ENCODE measurements around the gene MAP3K9.
"Not testable (repeated sequence)": the region's sequence is repeated elsewhere in the genome, so short reads cannot be mapped to it uniquely, and the experiment has no call there.

The MAP3K9 gene

GRCh38 chr14:70809225-70810219, at the start of gene MAP3K9:
Gene MAP3K9, minus strand, starts transcription at chr14:70809513. Its CDS starts 342 bp downstream, at chr14:70809171.
- DNase-seq (ENCODE audit: low read depth, low spot score), result peak; percentile 15

DNA sequence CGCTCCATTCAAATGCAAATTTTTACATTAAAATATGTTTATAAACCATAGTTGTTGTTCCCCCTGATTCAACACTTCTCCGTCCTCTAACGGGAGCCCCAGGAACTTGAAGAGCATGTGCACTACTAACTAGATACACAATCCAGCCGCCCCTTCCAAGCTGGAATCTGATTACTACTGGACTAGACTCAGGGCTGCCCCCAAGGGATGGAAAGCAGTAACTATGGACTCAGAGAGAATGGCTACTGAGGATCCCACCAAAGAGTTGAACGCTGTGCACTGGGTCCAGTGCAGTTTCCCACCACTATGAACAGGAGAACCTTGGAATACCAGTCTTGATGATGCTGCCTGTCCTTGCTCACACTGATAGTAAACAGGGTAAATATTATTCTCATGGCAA, 49.3 kb upstream of the MAP3K9 start:
- no peak for DNase-seq (ENCODE audit: low read depth, low spot score)

- DNase-seq (ENCODE audit: low read depth, low spot score), result no peak
Observed at GRCh38 chr14:70857496-70857890, 48.2 kb upstream of the MAP3K9 start.

DNA sequence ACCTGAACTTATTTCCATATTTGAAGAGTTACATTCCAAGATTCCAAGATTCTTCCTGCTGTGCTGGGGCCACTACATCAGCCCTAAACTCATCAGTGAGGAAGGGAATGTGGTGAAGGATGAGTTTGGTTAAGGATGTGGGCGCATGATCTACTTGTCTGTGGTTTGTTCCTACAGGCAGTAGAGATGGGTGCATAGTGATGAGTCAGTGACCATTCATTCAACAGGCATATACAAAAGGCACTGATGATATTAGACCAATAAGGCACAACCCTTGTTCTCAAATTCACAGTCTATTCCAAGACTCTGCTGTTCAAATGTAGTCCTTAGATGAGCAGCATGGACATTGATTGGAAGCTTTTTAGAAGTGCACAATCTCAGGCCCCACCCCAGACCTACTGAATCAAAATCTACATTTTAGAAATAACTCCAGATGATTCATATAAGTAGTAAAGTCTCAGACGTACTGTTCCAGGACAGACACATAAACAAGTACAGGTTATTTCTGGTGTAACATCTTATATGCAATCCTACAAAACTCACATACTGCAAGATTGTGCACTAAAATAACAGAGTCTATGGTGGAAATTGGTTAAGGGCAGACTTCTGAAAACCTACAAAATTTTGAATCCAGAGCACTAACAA, 47.7 kb upstream of the MAP3K9 start:
- no peak for DNase-seq (ENCODE audit: low read depth, low spot score)

- no peak for DNase-seq (ENCODE audit: low read depth, low spot score)
Observed at GRCh38 chr14:70855486-70855885, 46.2 kb upstream of the MAP3K9 start.

GRCh38 chr14:70853658-70854057, 44.3 kb upstream of the MAP3K9 start:
- DNase-seq (ENCODE audit: low read depth, low spot score), result not testable (repeated sequence)

GRCh38 chr14:70847406-70848090, 38.2 kb upstream of the MAP3K9 start:
- DNase-seq (ENCODE audit: low read depth, low spot score), result no peak

- no peak for DNase-seq (ENCODE audit: low read depth, low spot score)
Observed at GRCh38 chr14:70845601-70846000, 36.3 kb upstream of the MAP3K9 start.

- no peak for DNase-seq (ENCODE audit: low read depth, low spot score)
Observed at GRCh38 chr14:70842851-70843462, 33.6 kb upstream of the MAP3K9 start.

GRCh38 chr14:70838076-70838475, 28.8 kb upstream of the MAP3K9 start:
- DNase-seq (ENCODE audit: low read depth, low spot score), result no peak

- no peak for DNase-seq (ENCODE audit: low read depth, low spot score)
Observed at GRCh38 chr14:70836946-70837345, 27.6 kb upstream of the MAP3K9 start.

DNA sequence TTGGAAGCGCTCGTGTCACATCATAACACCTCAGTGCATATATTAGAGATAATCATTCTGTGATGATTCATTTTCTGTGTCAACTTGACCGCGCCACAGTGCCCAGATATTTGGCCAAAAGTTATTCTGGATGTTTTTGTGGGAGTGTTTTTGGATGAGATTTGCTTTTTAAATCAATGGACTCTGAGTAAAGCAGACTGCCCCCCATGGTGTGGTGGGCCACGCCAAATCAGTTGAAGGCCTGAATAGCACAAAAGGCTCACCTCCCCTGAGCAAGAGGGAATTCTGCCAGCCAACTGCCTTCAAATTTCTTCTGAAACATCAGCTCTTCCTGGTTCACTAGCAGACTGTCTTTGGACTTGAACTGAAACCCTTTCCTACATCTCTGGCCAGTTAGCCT, 24.6 kb upstream of the MAP3K9 start:
- DNase-seq (ENCODE audit: low read depth, low spot score), result no peak

DNA sequence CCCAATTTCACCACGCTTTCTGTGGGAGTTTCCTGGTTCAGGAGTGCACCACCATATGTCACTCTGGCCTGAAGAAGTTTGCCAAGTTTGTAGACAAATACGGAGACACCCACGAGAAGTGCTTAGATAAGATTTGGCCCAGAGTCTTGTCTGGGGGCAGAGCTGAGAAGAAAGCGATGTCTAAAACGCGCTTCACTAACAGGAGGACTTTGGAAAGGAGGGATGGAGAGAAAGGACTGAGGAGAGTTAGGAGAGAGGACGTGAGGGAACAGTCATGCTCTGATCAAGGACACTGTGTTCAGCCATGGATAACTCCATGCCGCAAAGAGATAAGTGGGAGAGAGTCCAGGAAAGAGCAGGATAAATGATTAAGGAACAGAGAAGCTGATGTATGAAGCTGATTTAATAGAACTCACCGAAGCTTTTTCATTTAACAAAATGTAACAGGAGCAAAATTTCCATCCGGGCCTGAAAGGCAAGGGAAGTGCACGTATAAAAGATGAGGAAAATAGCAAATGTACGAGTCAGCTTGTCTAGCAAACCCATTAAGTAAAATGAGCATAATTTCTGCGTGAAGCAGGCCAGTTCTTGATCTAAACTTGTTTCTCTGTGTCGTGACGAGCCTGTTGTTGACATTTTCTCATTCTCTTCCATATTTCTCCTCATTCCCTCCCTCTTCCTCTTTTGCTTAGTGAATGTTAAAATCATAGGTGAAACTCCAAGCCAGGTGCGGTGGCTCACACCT, 23.4 kb upstream of the MAP3K9 start:
- no peak for DNase-seq (ENCODE audit: low read depth, low spot score)

DNA sequence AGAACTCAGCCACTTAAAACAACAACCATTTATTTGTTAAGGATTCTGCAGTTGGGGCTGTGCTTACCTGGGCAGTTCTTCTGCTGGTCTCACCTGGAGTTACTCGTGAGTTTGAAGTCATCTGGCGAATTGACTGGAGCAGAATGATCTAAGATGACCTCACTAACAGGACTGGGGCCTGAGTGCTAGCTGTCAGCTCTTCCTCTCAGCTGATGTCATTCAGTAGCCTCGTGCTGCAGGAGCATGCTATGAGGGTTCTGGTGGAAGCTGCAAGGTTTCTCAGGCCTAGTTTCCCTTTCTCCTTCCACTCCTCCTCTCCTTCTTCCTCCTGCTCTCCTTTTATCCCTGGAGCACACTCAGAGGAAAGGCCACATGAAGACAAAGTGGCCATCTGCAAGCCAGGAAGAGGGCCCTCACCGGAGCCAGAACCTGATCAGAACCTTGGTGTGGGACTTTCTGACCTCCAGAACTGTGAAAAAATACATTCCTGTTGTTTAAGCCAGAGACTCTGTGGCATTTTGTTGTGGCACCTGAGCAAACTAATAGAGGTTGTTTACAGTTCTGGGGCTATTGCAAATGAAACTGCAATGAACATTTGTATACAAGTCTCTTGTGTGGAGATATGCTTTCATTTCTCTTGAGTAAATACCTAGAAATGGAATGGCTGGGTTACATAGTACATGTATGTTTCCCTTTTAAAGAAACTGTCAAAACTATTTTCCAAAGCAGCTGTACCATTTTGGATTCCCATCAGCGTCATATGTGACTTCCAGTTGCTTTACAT, 21.9 kb upstream of the MAP3K9 start:
- DNase-seq (ENCODE audit: low read depth, low spot score), result no peak

- DNase-seq (ENCODE audit: low read depth, low spot score), result no peak
Observed at GRCh38 chr14:70828188-70828587, 18.9 kb upstream of the MAP3K9 start.

DNA sequence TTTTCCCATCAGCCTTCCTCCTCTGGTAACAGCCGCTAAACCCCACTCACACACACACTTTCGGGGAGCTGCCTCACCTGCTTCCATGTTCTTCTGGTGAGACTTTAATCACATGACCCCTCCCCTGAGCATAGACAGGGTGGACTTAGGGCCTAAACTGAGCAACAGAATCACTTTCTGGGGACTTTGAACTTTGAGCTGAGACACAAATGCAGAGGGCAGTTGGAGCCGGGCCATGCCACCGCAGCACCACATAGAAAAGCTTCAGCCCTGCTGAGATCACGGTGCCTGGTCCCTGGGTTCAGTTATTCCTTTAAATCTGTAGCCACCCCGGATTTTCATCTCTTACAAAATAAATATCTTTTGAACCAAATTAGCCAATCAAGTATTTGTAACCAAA, 18.4 kb upstream of the MAP3K9 start:
- no peak for DNase-seq (ENCODE audit: low read depth, low spot score)

- DNase-seq (ENCODE audit: low read depth, low spot score), result no peak
Observed at GRCh38 chr14:70827347-70827746, 18.0 kb upstream of the MAP3K9 start.

GRCh38 chr14:70823281-70823680, 14.0 kb upstream of the MAP3K9 start:
- DNase-seq (ENCODE audit: low read depth, low spot score), result no peak

DNA sequence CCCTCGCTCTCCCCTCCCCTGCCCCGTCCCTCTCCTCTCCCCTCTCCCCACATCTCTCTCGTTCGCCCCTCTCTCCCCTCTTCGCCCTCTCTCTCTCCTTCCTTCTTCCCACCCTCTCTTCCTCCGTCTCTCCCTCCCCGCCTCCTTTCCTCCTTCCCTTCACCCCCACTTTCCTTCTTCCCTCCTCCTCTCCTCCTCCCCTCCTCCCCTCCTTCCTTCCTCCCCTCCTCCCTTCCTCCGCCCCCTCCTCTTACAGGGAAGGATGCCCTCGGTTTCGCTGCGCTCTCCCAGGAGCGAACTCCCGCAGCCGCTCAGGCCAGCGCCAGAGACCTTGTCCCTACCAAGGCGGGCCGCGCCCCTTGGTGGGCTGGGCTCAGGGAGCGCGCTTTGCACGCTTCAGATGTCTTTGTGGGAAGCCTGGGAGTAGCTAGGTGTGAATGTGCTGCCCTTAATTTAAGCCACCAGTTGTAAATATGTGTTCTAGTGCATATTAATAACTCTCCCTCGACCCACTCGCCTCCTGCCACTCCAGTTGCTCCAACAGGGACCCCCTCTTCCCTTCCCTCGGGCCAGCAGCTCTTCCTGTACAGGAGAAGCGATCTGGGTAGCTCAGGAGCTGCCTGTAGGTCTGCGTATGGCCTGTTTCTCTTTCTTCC, 13.3 kb upstream of the MAP3K9 start:
- no peak for DNase-seq (ENCODE audit: low read depth, low spot score)
